KBM-7 (cell line): ENCODE measurements around the gene MICAL2.
A peak's percentile ranks its signal among the peaks of the same experiment; 100 is the strongest.

Source experiments
- DNase-seq: peaks from one replicate; pipeline ENCODE4 v3.0.0-alpha.2; 2015
- in situ Hi-C: fragments of 300-500 bp; cut with MboI; formaldehyde crosslinking; loops from 2 replicates; pipeline ENCODE4 v1.14.3; 2020; ENCODE audit warnings: low sequenced_read_pairs, low pct_unique_long_range_greater_than_20kb, mixed read lengths

Gene MICAL2

GRCh38 chr11:12175694-12176241 lies 65.4 kb downstream of the MICAL2 start:
- no peak for DNase-seq
- in situ Hi-C loops: no loop called here

DNA sequence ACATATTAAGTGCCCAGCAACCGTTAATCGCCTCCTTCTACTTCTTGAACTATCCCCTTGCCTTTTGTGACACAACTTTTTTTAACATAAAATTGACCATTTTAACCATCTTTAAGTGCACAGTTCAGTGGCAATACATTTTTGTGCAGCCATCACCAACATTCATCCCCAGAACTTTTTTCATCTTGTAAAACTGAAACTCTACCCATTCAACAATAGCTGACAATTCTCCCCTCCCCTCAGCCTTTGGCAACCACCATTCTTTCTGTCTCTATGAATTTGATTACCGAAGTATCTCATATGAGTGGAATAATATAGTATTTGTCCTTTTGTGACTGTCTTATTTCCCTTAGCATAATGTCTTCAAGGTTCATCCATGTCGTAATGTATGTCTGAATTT lies 66.0 kb downstream of the MICAL2 start:
- in situ Hi-C loops: no loop called here
- DNase-seq: no peak

GRCh38 chr11:12177739-12178338 lies 67.4 kb downstream of the MICAL2 start:
- in situ Hi-C loops: no loop called here
- DNase-seq: no peak

GRCh38 chr11:12179019-12179418 lies 68.6 kb downstream of the MICAL2 start:
- in situ Hi-C loops: no loop called here
- DNase-seq: no peak

- in situ Hi-C loops: no loop called here
- no peak for DNase-seq
These were observed 69.1 kb downstream of the MICAL2 start for GRCh38 chr11:12179531-12179930.

DNA sequence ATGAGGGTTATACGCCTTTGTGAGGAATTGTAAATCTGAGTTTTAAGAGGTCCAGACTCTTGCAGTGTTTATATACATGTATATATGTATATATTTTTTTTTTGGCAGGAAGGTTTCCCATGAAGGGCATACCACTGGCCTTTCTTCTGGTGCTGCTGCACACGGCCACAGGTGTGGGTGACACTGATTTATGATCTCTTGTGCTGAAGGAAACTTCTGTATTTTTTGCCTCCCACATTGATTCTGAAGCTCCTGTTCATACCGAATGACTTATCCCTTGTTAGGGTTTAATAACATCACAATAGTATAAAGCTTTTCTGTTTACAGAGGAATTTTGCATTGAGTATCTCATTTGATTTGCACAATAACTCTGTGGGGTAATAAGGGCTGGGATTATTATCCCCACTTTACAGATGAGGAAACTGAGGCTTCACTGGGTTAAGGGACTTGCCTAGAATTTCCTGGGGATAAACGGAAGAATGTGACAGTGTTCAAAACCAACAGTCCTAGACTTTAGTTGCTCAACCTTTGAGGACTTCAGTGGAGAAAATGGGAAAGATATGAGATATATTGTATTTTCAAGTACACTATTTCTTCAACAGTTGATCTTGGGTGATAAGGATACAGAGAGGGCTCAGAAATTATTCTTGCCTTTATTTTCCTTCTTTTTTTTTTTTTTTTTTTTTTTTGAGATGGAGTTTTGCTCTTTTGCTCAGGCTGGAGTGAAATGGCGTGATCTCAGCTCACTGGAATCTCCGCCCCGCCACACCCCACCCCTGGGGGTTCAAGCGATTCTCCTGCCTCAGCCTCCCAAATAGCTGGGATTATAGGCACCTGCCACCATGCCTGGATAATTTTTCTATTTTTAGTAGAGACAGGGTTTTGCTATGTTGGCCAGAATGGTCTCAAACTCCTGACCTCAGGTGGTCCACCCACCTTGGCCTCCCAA lies 70.1 kb downstream of the MICAL2 start:
- no peak for DNase-seq
- in situ Hi-C loops: no loop called here

GRCh38 chr11:12182302-12182675 lies 71.9 kb downstream of the MICAL2 start:
- DNase-seq: no peak
- in situ Hi-C loops: no loop called here

GRCh38 chr11:12182676-12183541 lies 72.5 kb downstream of the MICAL2 start:
- DNase-seq: peak; percentile 51
- in situ Hi-C loops: no loop called here

GRCh38 chr11:12183827-12184620 lies 73.6 kb downstream of the MICAL2 start:
- in situ Hi-C loops: no loop called here
- DNase-seq: no peak

- in situ Hi-C loops: no loop called here
- DNase-seq: no peak
These were observed 74.3 kb downstream of the MICAL2 start for GRCh38 chr11:12184699-12185098.

GRCh38 chr11:12185106-12185690 lies 74.8 kb downstream of the MICAL2 start:
- in situ Hi-C loops: no loop called here
- DNase-seq: no peak

DNA sequence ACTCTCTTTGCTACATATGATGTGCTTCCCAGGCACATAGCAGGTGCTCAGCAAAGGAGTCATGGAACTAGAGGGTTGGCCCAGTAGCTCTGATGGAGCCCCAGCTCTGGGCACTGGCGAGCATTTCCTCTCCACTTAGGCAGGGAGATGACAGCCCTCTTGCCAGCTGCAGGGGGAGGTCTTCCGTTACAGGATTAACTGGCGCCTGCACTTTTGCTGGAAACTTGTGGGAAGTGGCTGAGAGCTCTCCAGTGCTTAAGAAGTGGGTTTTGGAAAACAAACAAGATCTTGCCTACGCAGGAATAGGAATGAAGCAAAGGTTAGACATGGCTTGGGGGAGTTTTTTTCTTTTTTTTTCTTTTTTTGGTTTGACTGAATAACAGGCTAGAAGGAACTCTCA lies 75.5 kb downstream of the MICAL2 start:
- no peak for DNase-seq
- in situ Hi-C loops: no loop called here

DNA sequence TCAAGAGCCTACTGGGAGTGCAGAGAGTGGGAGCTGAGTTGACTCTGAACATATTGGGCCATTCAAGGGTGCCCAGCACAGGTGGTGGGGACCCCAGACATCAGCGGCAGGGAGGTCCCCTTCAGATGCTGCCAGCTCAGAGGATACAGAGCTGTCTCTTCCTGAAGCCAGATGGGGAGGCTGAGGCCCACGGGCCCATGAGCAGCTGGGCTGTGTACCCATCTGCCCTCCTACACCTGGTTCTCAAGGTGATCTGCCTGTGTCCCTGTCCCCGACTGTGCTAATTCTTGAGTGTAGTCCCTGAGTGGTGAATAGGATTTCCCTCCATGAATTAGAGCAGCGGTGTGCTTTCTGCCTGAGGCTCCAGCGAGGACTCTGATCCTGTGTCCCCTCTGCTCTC lies 76.3 kb downstream of the MICAL2 start:
- in situ Hi-C loops: no loop called here
- DNase-seq: no peak

GRCh38 chr11:12187399-12187798 lies 77.0 kb downstream of the MICAL2 start:
- in situ Hi-C loops: no loop called here
- no peak for DNase-seq

- in situ Hi-C loops: no loop called here
- no peak for DNase-seq
These were observed 78.3 kb downstream of the MICAL2 start for GRCh38 chr11:12188548-12189317.

- peak; percentile 40 for DNase-seq
- in situ Hi-C loops: no loop called here
These were observed 79.3 kb downstream of the MICAL2 start for GRCh38 chr11:12189543-12190235.

DNA sequence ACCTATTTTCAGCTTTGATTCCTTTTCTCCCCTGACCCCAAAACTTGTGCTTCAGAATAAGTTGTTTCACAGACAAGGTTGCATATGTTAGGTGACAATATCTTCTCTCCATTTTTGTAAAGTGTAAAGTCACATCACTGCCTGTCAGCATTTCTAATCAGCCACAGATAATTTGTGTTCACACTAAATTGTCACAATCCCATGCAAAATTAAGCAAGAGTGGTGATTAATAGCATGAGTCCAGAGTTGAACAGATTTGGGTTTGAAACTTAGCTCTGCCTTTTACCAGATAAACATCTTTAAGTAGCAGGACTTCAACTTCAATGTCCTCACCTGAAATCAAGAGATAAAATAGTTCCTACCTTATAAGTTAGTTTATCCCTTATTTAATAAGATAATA lies 80.1 kb downstream of the MICAL2 start:
- no peak for DNase-seq
- in situ Hi-C loops: no loop called here
